Measurements from ENCODE around the gene PRPF19. TPM values are rescaled to one million over a fixed set of nuclear protein-coding genes. Genes with fewer than 3 reads are reported as not detected.
A peak's percentile ranks its signal among the peaks of the same experiment; 100 is the strongest.

The PRPF19 gene
- total and polyA plus RNA-seq, 3 donors from 2014 or later, result 71.6 to 109 (median 79.8) TPM

GRCh38 chr11:60866911-60867870 lies 39.2 kb downstream of the PRPF19 start, which contains the start of gene ZP1:
Gene ZP1 (plus strand): TSS chr11:60867542. CDS start chr11:60867562, 20 bp downstream.
- no peak for TF ChIP-seq POLR2A (IDR thresholded peaks at IDR 0.05)
- TF ChIP-seq, protein P1, sequence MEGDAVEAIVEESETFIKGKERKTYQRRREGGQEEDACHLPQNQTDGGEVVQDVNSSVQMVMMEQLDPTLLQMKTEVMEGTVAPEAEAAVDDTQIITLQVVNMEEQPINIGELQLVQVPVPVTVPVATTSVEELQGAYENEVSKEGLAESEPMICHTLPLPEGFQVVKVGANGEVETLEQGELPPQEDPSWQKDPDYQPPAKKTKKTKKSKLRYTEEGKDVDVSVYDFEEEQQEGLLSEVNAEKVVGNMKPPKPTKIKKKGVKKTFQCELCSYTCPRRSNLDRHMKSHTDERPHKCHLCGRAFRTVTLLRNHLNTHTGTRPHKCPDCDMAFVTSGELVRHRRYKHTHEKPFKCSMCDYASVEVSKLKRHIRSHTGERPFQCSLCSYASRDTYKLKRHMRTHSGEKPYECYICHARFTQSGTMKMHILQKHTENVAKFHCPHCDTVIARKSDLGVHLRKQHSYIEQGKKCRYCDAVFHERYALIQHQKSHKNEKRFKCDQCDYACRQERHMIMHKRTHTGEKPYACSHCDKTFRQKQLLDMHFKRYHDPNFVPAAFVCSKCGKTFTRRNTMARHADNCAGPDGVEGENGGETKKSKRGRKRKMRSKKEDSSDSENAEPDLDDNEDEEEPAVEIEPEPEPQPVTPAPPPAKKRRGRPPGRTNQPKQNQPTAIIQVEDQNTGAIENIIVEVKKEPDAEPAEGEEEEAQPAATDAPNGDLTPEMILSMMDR (IDR thresholded peaks at IDR 0.05), result no peak
- Histone ChIP-seq H3K36me3 (ENCODE audit: low read depth, missing control alignments) (no peaks in the 10 kb centered on the region), H3K27ac (no peak within 1 kb of the TSS), H3K27me3 (no peaks in the 10 kb centered on the region), H3K4me3 (no peak within 1 kb of the TSS), H3K9me3 (no peaks in the 10 kb centered on the region), H3K4me1 (peaks cover 26% of the 10 kb centered on the region)
- WGBS, 2 donors, result 74 to 75% methylated on average over 3 to 13 of the region's 13 CpGs
- intact Hi-C loops (cut with DNase I; ENCODE audit: low total_unique reads), result no loop called here
- DNase-seq, result no peak

GRCh38 chr11:60864856-60865513 lies 41.4 kb downstream of the PRPF19 start:
- Histone ChIP-seq H3K36me3 (ENCODE audit: low read depth, missing control alignments) (no peaks in the 10 kb centered on the region), H3K27me3 (no peaks in the 10 kb centered on the region), H3K27ac (no peak overlapping the region), H3K9me3 (no peaks in the 10 kb centered on the region), H3K4me1 (peaks cover 13% of the 10 kb centered on the region), H3K4me3 (no peak overlapping the region)
- WGBS, 2 donors, result 68 to 77% methylated on average over 7 of the region's 7 CpGs
- peak; percentile 14 for DNase-seq
- intact Hi-C loops (cut with DNase I; ENCODE audit: low total_unique reads), result no loop called here
- TF ChIP-seq, protein P1 (IDR thresholded peaks at IDR 0.05), result no peak
- no peak for TF ChIP-seq POLR2A (IDR thresholded peaks at IDR 0.05)

GRCh38 chr11:60863550-60864521 lies 42.5 kb downstream of the PRPF19 start:
- WGBS, 2 donors, result 53 to 65% methylated on average over 12 to 16 of the region's 16 CpGs
- peaks cover 11% of the 10 kb centered on the region for H3K4me1 ChIP-seq
- TF ChIP-seq POLR2A (IDR thresholded peaks at IDR 0.05), result no peak
- TF ChIP-seq, protein P1 (IDR thresholded peaks at IDR 0.05), result no peak
- no peaks in the 10 kb centered on the region for H3K9me3 ChIP-seq
- no peak overlapping the region for H3K27ac ChIP-seq
- no peaks in the 10 kb centered on the region for H3K36me3 ChIP-seq (ENCODE audit: low read depth, missing control alignments)
- H3K4me3 ChIP-seq, result no peak overlapping the region
- no peaks in the 10 kb centered on the region for H3K27me3 ChIP-seq
- intact Hi-C loops (cut with DNase I; ENCODE audit: low total_unique reads), result no loop called here
- peak; percentile 15 for DNase-seq

DNA sequence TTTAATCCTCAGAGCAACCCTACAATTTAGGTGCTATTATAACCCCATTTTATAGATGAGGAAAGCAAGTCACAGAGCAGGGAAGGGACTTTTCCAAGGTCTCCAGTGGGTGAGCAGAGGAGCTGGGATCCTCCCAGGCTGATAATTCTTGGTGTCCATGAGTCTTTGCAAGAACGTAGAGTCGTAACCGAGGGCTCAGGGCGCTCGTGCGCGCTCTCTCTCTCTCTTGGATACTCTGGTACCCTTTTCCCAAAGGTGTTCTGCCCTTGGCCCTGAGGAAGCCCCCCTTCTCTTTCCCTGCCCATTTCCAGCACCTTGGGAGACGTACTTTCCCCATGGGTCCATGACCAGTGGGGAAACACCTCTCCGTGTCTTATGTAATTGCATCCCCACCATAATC lies 44.2 kb downstream of the PRPF19 start:
- no peak for DNase-seq
- TF ChIP-seq, protein P1 (IDR thresholded peaks at IDR 0.05), result no peak
- TF ChIP-seq POLR2A (IDR thresholded peaks at IDR 0.05), result no peak

More for the DNA sequence above, 44.2 kb downstream of the PRPF19 start:
- no peaks in the 10 kb centered on the region for H3K27me3 ChIP-seq
- H3K36me3 ChIP-seq (ENCODE audit: low read depth, missing control alignments), result no peaks in the 10 kb centered on the region
- H3K4me1 ChIP-seq, result peaks cover 11% of the 10 kb centered on the region
- intact Hi-C loops (cut with DNase I; ENCODE audit: low total_unique reads), result no loop called here
- no peak overlapping the region for H3K27ac ChIP-seq
- H3K9me3 ChIP-seq, result no peaks in the 10 kb centered on the region
- WGBS, 2 donors, result 95 to 98% methylated on average over 9 of the region's 9 CpGs
- H3K4me3 ChIP-seq, result no peak overlapping the region
